Stimulated activated CD8-positive, alpha-beta memory T cell treated with anti-CD3 and anti-CD28 coated beads, Interleukin-4, amount 100 ng/mL, for 48 hours (primary cell): ENCODE measurements around the gene SPOUT1.

Experiments
- DNase-seq: peaks from one replicate; pipeline ENCODE4 v3.0.0-alpha.2; 2020

SPOUT1 gene

DNA sequence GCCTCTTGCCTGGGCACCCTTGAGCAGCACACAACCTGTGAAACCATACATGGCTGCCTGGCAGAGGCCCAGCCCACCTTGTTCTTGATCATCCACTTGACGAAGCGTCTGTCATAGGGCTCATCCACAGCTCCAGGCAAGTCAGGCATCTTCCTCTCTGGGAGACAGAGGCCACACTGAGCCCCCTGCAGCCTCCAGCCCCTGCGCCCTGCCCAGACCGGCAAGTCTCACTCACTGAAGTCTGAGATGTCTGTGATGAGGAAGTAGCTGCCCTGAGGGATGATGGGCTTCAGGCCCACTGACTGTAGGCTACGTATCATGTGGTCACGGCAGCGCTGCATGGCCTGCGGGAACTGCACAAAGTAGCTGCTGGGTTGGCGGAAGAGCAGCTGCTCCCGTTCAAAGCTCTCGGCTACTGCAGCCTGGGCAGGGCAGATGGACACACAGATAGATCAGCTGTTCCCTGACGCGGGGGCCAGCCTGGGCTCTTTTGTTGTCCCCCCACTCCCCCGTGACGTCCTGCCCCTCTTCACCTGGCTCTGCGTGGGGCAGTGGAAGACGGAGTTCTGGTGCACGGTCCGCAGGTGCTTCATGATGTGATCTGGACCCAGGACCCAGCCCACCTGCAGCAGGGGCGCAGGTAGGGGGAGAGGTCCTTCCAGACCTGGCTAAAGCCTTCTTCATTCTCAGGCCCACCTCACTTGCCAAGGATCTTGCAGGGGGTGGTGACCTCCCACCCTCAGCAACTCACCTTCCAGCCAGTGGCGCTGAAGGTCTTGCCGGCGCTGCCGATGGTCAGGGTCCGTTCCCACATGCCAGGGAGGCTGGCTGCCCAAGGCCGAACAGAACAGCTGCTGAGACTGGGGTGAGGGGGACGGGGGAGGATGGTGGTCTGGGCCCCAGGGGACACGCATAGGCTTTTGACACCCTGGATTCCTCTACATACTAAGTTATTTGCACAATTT, 5.9 kb upstream of the SPOUT1 start:
- no peak for DNase-seq

DNA sequence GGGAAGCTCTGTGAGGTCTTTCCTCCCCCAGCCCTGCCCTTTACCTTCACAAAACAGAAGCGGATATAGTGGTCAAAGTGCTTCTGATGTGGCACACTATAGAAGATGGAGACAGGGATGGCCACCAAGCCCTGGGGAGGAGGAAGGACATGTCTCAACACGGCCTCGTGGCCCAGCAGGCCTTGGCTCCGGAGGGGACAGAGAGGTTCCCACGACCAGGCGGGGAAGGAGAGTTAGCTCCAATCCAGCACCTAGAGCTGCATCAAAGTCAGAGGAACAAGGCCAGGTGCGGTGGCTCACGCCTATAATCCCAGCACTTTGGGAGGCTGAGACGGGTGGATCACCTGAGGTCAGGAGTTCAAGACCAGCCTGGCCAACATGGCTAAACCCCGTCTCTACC, 4.1 kb upstream of the SPOUT1 start:
- DNase-seq, result no peak

DNA sequence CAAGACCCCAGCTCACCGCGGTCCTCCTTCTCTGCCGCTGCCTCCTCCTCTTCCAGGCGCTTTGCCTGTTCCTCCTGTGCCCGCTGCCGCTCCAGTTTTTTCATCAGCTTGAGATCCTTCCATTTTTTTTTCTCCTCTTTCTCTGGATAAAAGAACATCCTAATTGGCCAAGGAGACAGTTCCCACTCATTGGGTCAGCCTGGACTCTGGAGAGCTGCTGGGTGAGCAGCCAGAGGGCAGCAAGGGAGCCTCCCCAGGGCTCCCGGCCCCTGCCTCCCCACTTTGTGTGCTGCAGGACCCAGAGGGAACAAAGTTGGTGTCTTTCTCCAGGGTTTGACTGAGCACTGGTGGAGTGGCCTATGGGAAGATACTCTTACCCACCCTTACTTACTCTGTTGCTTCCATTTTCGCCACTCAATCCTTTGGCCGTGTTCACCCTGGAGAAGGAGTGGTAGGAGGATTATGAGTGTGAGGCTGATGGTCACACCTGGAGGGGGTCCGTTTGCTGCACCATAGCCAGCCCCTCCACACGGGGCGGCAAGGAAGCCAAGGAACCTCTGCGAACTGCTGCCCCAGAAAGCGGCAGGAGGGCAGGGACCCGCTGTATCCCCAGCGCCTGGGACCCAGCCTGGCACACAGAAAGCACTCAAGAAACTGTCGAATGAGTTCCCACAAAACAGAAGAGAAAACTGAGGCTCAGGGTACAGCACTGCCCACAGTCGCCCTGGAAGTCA, 708 bp downstream of the SPOUT1 start:
- no peak for DNase-seq

DNA sequence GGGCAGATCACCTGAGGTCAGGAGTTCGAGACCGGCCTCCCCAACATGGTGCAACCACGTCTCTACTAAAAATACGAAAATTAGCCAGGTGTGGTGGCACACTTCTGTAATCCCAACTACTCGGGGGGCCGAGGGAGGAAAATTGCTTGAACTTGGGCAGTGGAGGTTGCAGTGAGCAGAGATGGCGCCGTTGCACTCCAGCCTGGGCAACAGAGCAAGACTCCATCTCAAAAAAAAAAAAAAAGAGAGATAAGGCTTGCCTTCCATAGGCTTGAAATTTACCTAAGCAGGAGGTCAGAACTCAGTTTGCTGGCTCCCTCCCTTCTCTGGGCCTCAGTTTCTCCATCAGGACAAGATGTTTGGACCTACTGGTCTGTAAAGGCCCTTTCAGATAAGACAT, 1.3 kb downstream of the SPOUT1 start:
- DNase-seq, result no peak

DNA sequence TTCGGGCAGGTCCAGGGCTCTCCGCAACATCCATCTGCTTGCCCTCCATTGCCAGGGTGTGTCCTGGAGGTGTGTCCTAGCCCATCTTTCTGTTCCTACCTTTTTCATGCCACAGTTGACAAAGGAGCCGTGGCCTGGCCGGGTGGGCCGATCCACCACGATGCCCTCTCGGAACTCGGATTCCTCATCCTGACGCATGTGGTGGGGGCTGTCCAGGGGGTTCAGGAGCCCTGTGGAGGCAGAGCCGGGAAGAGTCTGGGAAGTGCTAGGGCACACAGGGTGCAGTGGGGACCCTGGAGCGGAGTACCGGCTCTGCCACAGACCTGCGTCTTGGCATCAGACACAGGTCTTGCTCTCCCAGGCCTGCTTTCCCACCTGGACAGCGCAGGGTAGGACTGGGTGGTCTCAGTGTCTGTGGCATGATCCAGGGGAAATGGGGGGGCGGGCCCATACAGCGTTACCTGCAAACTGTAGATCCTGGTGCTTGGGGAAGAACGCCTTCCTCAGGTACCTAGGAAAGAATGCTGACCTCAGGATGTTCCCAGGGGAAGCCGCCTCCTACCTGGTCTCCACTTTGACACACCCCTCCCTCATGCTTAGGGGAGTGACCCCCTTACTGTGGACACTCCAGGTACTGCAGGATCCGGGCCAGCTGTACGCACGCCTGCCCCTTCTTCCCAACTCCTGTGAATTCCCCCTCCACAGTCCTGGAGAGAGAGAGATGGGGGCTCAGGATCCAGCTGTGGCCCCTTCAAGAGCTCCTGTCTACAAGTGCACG, 3.5 kb downstream of the SPOUT1 start:
- DNase-seq, result no peak

DNA sequence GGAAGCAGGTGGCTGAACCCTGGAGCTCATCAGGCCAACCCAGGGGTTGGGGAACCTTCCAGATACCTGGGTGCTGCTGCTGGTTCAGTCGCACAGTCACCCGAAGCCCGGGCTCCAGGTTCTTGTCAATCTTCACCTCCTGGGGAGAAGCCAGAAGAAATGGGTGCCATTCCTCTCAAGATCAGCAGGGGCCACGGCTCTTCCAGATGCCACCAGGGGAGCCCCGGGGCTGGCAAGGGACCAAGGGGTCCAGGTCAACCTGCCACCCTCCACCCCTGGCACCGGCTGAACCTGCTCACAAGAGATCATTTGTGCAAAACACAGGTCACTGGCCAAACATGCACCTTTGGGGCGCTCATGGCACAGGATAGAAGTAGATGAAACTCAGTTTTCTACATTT, 4.7 kb downstream of the SPOUT1 start:
- DNase-seq, result no peak

DNA sequence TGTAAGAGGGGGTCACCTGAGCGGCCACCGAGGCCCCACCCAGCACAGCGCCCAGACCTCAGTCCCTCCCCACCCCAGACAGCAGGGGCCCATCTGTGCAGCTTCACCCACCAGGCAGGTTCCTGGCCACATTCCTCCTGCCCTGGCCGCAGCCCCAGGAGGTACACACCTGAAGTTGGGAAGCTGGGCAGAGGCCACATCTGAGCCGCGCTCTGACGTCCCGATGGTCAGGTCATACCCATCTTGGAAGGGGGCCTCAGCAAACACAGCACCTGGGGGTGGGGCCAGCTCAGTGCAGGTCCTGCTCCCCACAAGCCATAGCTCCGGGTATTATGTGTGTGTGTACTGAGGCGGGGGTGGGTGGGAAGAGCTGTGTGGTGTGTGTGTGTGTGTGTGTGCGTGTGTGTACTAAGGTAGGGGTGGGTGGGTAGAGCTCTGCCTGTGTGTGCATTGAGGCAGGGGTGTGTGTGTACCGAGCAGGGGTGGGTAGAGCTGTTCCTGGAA, 5.6 kb downstream of the SPOUT1 start:
- DNase-seq, result no peak

DNA sequence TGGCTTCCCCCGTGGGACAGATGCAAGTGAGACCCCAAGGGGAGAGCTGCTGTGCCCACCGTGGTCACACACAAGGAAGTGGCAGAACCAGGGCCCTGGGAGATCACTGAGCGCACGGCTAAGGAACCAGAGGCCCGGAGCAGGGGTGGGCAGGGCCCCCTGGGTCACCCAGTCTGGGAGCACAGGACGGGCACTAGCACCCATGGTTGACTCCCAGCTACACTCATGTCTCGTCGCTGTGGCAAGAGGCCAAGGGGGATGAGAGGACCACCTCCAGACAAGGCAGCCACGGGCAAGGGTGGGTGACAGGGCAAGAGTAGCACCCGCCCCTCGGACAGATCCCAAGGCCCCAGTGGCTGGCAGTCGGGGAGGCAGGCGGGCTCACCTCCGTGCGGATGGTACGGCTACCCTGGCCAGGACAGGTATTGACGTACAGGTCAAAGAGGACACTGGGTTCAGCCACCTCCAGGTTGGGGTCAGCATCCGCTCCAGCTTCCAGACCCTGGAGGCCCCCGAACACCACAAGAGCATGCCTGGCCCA, 6.2 kb downstream of the SPOUT1 start:
- DNase-seq, result no peak

DNA sequence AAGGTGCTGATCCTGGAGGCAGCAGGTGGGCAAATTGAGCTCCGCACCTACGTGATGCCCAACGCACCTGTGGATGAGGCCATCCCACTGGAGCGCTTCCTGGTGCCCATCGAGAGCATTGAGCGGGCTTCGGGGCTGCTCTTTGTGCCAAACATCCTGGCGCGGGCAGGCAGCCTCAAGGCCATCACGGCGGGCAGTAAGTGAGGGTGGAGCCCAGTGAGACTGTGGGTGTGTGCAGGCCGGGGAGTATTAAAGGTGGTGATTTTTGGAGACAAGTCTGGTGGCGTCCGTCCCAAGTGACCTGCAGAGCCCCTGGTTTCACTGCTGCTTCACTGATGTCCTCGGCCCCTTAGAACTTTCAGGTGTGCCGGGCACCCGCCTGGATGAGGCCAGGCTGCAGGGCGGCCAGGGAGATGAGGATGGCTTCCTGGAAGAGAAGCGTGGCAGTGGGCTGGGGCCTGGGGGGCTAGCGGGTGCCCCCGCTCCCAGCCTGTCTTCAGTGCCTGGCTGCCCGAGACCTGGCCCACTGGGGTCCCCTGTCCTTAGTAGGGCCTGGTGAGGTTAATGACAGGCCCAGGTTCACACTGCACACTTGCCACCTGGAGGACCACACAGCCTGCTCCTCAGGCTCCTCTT, 7.1 kb downstream of the SPOUT1 start:
- DNase-seq, result no peak

DNA sequence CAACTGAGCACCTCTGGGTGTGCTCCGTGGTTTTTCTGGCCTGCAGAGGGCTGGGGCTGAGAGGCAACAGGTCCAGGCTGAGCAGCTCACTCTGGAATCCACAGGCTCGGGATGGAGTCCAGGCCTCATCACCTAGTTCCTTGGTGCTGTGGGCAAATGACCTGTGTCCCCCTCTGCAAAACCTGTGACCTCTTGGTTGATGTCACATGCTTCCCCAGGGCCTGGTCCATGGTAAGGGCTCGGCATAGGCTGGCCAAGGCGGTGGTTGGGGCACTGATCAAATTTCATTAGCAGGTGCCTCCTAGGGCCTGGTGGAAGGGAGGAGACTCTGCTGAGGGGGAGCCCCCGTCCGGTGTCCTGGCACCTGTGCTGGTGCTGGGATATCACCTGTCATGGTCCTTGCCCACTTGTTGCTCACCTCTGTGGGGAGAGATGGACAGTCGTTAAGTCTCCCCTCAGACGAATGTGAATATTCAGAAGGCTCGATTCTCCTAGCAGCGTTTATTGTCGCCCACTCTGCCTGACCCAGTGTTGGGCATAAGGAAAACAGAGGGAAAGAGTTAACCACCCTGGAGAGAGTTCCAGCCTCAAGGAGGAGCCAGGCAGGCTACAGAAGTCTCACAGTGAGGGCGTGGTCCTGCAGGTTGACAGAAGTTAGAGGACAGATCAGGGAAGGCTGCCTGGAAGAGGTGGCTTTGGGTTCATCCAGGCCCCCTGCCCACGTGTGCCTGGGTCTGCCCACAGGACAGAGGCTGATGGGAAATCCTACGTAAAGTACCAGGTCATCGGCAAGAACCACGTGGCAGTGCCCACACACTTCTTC, 7.8 kb downstream of the SPOUT1 start:
- no peak for DNase-seq

DNA sequence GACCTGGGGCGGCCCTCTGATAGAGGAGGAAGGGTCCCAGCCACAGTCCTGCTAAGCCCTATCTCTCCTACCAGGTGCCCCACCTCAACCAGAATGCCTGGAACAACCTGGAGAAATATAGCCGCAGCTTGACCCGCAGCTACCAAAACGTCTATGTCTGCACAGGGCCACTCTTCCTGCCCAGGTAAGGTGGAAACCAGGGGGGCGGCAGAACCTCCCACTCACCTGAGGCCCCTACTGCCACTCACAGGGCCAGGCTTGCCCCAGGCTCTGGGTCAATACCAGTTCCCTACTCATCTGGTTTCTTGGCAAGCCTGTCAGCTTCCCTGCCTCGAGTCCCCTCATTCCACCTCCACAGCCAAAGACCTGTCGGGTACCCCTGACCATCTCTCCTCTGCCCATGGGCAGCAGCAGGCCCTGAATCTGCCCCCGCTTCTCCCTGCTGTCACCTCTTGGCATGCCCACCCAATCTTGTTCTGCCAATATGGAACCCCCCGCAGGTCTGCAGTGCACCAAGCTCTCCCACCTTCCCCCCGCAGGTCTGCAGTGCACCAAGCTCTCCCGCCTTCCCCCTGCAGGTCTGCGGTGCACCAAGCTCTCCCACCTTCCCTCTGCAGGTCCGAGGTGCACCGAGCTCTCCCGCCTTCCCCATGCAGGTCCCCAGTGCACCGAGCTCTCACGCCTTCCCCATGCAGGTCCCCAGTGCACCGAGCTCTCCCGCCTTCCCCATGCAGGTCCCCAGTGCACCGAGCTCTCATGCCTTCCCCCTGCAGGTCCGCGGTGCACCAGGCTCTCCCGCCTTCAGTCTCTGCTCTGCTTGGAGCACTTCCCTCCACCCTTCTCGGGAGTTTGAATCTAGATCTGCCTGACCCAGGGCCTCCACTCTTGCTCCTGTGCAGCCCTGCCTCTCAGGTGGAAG, 8.7 kb downstream of the SPOUT1 start:
- no peak for DNase-seq

DNA sequence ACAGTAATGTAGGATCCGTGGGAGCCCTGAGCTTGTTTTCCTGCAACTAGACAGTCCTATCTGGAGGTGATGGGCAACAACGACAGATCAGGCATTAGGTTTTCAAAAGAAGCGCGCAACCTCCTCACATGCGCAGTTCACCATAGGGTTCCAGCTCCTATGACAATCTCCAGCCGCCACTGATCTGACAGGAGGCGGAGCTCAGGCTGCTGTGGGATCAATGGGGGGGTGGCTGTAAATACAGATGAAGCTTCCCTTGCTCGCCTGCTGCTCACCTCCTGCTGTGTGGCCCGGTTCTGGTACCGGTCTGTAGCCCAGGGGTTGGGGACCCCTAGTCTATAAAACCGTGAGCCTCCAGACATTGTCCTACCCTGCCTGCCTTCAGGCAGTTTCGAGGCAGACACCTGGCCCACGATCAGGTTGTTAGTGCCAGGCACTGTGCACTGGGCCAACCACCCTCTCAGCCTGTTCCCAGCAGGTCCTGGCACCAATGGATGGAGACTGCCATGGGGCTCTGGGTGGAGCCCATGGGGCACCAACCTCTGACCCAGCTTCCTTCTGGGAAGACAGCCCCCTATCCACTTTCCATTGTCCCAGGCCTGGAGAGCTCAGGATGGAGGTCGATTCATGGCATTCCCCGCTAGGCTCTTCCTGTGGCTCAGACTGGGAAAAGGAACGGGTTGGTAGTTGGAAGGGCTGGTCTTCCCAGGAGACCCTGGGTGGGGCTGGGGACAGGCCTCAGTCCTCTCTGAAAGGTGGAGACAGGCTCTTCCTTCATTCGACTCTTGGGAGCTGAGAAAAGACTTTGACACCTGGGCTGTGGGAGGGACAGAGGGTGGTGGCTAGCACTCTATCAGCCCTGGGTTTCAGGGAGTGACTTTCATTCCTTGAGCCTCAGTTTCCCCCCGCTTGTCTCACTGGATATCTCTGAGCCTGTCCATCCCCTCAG, 9.6 kb downstream of the SPOUT1 start:
- no peak for DNase-seq

DNA sequence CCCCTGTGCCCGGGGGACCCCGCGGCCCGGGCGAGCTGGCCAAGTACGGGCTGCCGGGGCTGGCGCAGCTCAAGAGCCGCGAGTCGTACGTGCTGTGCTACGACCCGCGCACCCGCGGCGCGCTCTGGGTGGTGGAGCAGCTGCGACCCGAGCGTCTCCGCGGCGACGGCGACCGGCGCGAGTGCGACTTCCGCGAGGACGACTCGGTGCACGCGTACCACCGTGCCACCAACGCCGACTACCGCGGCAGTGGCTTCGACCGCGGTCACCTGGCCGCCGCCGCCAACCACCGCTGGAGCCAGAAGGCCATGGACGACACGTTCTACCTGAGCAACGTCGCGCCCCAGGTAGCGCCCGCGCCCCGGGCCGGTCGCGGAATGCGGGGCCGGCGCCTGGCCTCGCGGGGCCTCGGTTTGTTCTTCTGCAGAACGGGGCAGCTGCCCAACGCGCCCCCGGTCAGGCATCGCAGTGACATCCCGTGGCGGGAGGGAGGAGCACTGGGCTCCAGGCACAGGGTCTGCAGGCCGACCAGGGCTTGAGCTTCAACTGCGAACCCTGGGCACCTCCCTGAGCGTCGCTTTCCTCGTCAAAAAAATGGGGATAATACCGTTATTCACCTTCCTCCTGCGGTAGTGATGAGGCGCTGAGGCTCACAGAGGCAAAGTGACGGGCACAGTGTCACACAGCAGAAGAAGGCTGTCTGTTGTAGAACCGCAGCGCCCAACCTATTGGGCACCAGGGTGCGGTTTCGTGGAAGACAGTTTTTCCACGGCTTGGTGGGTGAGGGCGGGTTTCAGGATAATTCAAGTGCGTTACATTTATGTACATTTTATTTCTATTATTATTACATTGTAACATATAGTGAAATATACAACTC, 10.5 kb downstream of the SPOUT1 start:
- DNase-seq, result peak; percentile 60

DNA sequence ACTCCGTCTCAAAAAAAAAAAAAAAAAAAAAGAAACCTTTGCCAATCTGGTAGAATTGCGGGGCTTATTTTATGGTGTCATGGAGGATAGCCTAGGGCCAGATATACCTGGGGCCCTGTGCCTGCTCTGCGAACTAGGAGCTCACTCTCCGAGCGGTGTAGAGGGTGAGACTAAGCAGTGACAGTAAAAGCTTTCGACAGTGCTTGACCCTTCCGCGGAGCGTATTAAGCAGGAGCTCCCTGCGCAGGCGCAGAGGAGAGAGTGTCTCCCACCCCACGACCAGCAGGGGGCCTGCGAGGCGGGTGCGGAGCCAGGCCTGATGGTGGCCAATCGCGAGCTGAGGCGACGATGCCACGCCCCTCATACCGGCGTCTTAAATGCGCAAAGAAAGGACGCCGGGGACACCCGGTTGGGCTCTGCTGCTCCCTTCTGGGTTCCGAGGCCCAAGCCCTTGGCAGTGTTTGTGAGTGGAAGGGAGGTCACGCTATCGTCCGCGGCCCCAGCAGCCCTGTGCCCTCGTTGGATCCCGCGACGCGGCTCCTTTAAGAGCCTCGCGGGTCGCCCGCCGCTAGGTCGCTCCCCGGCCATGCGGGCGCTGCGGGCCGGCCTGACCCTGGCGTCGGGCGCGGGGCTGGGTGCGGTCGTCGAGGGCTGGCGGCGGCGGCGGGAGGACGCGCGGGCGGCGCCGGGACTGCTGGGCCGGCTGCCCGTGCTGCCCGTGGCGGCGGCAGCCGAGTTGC, 11.3 kb downstream of the SPOUT1 start, which contains the start of gene ENDOG:
Gene ENDOG (plus strand): TSS at position 402 of the 740 bp plus-strand sequence. CDS start 185 bp downstream, at position 587.
- peak; percentile 99 for DNase-seq

DNA sequence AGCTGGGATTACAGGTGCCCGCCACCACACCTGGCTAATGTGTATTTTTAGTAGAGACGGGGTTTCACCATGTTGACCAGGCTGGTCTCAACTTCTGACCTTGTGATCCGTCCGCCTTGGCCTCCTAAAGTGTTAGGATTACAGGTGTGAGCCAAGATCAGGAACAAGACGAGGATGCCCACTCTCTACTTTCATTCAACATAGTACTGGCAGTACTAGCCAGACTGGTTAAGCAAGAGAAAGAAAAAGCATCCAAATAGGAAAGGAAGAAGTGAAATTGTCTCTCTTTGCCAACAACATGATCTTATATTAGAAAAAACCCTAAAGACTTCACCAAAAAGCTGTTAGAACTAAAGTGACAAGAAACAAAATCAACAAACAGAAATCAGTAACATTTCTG, 18.7 kb downstream of the SPOUT1 start:
- DNase-seq, result no peak

DNA sequence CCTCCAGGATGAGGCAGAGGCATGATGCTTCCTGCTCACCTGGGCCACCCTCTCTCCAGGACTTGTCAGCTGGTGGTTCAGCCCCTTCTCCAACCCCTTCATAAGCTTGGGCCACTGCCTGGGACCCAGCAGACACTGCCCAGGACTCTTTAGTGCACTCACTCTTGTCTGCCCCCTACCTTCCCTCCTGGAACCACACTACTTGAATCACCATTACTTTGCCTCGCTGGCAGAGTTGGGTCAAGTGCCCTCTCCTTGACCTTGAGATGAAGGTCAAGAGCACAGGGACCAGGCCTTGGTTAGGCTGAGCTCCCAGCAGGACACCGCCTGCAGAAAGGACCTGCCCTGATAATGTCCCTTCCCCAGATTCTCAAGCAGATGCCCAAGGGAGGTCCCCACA, 19.8 kb downstream of the SPOUT1 start:
- DNase-seq, result no peak

DNA sequence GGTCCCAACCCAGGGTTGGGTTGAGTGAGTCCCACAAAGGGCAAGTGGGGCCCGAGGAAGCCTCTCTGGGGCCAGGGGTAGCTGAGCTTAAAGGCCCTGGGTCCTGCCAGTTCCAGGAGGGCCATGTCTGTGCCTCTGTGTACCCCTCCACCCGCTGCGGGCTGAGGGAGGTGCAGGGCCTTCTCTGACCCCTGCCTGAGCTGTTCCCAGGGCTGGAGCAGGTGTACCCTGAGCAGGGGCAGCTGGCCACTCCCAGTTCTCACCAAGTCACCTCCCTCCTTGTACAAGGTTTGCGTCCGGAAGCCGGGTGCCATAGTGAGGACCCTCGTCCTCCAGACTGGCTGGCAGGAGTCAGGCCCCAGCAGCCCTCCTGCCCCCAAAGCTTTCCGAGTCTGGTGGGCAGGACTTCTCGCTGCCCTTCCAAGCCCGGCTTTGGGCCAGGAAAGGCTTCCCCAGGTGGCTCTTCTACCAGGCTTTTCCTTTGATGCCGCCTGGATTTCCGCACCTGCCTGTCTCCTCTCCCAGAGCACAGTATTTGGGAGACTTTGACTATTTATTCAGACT, 20.5 kb downstream of the SPOUT1 start:
- DNase-seq, result no peak
